Heart left ventricle (tissue), 16 donors: ENCODE measurements around the gene HELZ. TPM values are rescaled to one million over a fixed set of nuclear protein-coding genes. Genes with fewer than 3 reads are reported as not detected.

ENCODE experiments used
- ATAC-seq, 4 donors: fragments of 200-7000 bp; cut with Tn5 transposase; one replicate each; pipeline ENCODE4 v1.9.1; 2020 to 2022; ENCODE audit warnings: moderate library complexity in 4 of 4, mild to moderate bottlenecking in 3 of 4, moderate number of reproducible peaks in 1 of 4
- DNase-seq, 5 donors: peaks; one replicate each; pipeline ENCODE4 v3.0.0-alpha.2; 2020
- H3K27ac ChIP-seq, 12 donors: fragments of 200-600 bp; sonication (generic) in 4 of 12; one replicate each; pipeline versions ENCODE4 v1.5.0 to v1.8.0; 2016 to 2022; ENCODE audit warnings: mild to moderate bottlenecking in 2 of 12
- H3K27me3 ChIP-seq, 9 donors: fragments of 200-600 bp; sonication (generic) in 2 of 9; one replicate each; pipeline versions ENCODE4 v1.5.1 to v1.8.0; 2016 to 2022; ENCODE audit warnings: mild to moderate bottlenecking in 3 of 9
- H3K36me3 ChIP-seq, 9 donors: fragments of 200-600 bp; sonication (generic) in 2 of 9; one replicate each; pipeline versions ENCODE4 v1.5.0 to v1.8.0; 2018 to 2022; ENCODE audit warnings: mild to moderate bottlenecking in 2 of 9
- H3K4me1 ChIP-seq, 12 donors: fragments of 200-600 bp; sonication (generic) in 4 of 12; one replicate each; pipeline versions ENCODE4 v1.5.0 to v1.8.0; 2016 to 2022; ENCODE audit warnings: mild to moderate bottlenecking in 3 of 12
- H3K4me3 ChIP-seq, 12 donors: fragments of 200-600 bp; sonication (generic) in 4 of 12; one replicate each; pipeline versions ENCODE4 v1.5.0 to v1.8.0; 2017 to 2022; ENCODE audit warnings: mild to moderate bottlenecking in 9 of 12, moderate library complexity in 4 of 12
- H3K9me3 ChIP-seq, 12 donors: fragments of 200-600 bp; sonication (generic) in 4 of 12; one replicate each; pipeline versions ENCODE4 v1.5.0 to v1.8.0; 2016 to 2022; ENCODE audit warnings: mild to moderate bottlenecking in 1 of 12
- CTCF ChIP-seq, 12 donors: fragments of 200-600 bp; sonication (generic) in 4 of 12; IDR thresholded peaks; one replicate each; pipeline versions ENCODE4 v1.5.0 to v1.8.0; 2018 to 2022; ENCODE audit warnings: antibody characterized with exemption in 12 of 12, mild to moderate bottlenecking in 5 of 12
- POLR2A ChIP-seq, 2 donors: fragments of 450-650 bp; IDR thresholded peaks; one replicate each; pipeline ENCODE4 v1.6.1; 2017; ENCODE audit warnings: antibody characterized with exemption in 2 of 2, mild to moderate bottlenecking in 2 of 2, moderate library complexity in 2 of 2
- WGBS, 4 donors: extraction: QIAGEN DNeasy Blood & Tissue Kit in 2 of 4; methylation state at CpG; one replicate each; pipeline versions ENCODE4 v1.1.5 to v1.1.7; 2013 to 2018; 5-methylcytosine and 5-hydroxymethylcytosine counted together
- intact Hi-C, 10 donors: fragments of 100-400 bp; cut with DNase I; formaldehyde crosslinking; loops; one replicate each; pipeline versions ENCODE4 v1.11.1 to v1.14.2; 2022
- polyA plus RNA-seq, 2 donors: library from polyadenylated mRNA; stranded (reverse); fragments of 200-250 nt; gene quantifications; one replicate each; pipeline ENCODE4 v1.2.3, GENCODE V29; 2013
- total RNA-seq, 9 donors: library from RNA; depleted of rRNA in 2 of 9; stranded (reverse); fragments of >200 nt in 2 of 9; fragmentation: NEBNext Ultra II Directional in 3 of 9; extraction: Animal tissue kit (Norgen Biotek cat#: 25700) in 3 of 9; gene quantifications; one replicate each; pipeline versions ENCODE4 v1.1.0 to v1.2.4, GENCODE V29; 2016 to 2023
- donor health status: ischemic (EF 13 %, LVEDD 7.1; RV severe dilation, severe dysfunction).
- donor health status: healthy with polysubstance abuse.
- donor health status: DM: no; HTN: yes; CAD: no.
- donor health status: DM: no; HTN: no; CAD: no.
- donor health status: ischemic (EF 25% LVEDD 6.9; RV normal size, moderate dysfunction).
- donor health status: ischemic (EF 25% LVEDD 5.7; RV mildly dilated, moderate dysfunction).
- donor health status: healthy.
- donor health status: DM: yes; HTN: yes; CAD: no.
- donor health status: ischemic (EF 35%, LVEDD 5.7; RV mildly dilated, moderate dysfunction).
- donor health status: nonischemic (EF 11% LVEDD 7.7; RV severe dilation, severe dysfunction).
- donor health status: DM: yes; HTN: yes; CAD: no.
- donor health status: PGD.
- donor health status: ischemic (EF 29% LVEDD 5.4; RV normal size, mild dysfunction).
- donor health status: nonischemic (EF 23%, LVEDD 6.1; RV moderate dilation, normal function).

HELZ gene
- total and polyA plus RNA-seq, 11 donors: 5.1 to 48.4 (median 30.3) TPM

GRCh38 chr17:67021196-67021595 is 223.8 kb downstream of the HELZ start:
- WGBS, 4 donors: 85 to 94% (median 88%) methylated on average over 7 of the region's 7 CpGs
- intact Hi-C loops: no loop called here
- no peak for TF ChIP-seq CTCF (IDR thresholded peaks at IDR 0.05)
- no peak for TF ChIP-seq POLR2A (IDR thresholded peaks at IDR 0.05)

More at GRCh38 chr17:67021196-67021595, 223.8 kb downstream of the HELZ start:
- H3K27ac ChIP-seq: no peak overlapping the region
- H3K4me3 ChIP-seq: no peak overlapping the region
- peaks cover 0 to 4% (median 0%) of the 10 kb centered on the region in 9 donors for H3K27me3 ChIP-seq
- ATAC-seq (no peak), DNase-seq (no peak)
- H3K4me1 ChIP-seq: no peaks in the 10 kb centered on the region
- H3K36me3 ChIP-seq: no peaks in the 10 kb centered on the region
- H3K9me3 ChIP-seq: no peaks in the 10 kb centered on the region

Other genes starting within 250 kb of the HELZ start
- gene CACNG1, start 200.6 kb downstream of the HELZ start, total RNA-seq: not detected
- gene CACNG1, start 200.6 kb downstream of the HELZ start, polyA plus RNA-seq: not detected
- gene PSMD12, start 121.4 kb upstream of the HELZ start, total RNA-seq: 10 to 100 TPM; 18.2 to 57.2 (median 46.5) TPM
- gene PSMD12, start 121.4 kb upstream of the HELZ start, polyA plus RNA-seq: 10 to 100 TPM; 25.8 to 57.5 TPM
- 10 to 100 TPM in 6 of 9 donors, 1 to 10 TPM in 3; 8.4 to 20.8 (median 11.3) TPM for gene PITPNC1, start 132.1 kb upstream of the HELZ start, total RNA-seq
- gene PITPNC1, start 132.1 kb upstream of the HELZ start, polyA plus RNA-seq: 10 to 100 TPM in 1 of 2 donors, 1 to 10 TPM in 1; 7.0 to 15.8 TPM